Tibial nerve (tissue), 4 donors: ENCODE measurements around the gene TRIM67. TPM values are rescaled to one million over a fixed set of nuclear protein-coding genes. Genes with fewer than 3 reads are reported as not detected.

ENCODE experiments used
- DNase-seq, 2 donors: peaks; one replicate each; pipeline ENCODE4 v3.0.0-alpha.2; 2019; ENCODE audit warnings: low spot score in 2 of 2
- H3K27ac ChIP-seq, 4 donors: fragments of 200-600 bp; sonication (generic) in 3 of 4; one replicate each; pipeline ENCODE4 v1.5.1; 2017 to 2019; ENCODE audit warnings: mild to moderate bottlenecking in 1 of 4
- H3K27me3 ChIP-seq, 2 donors: fragments of 200-600 bp; sonication (generic) in 1 of 2; one replicate each; pipeline versions ENCODE4 v1.5.1 to v1.6.0; 2017 to 2019
- H3K36me3 ChIP-seq, 3 donors: fragments of 200-600 bp; sonication (generic); one replicate each; pipeline ENCODE4 v1.5.1; 2018 to 2019
- H3K4me1 ChIP-seq, 4 donors: fragments of 200-600 bp; sonication (generic) in 3 of 4; one replicate each; pipeline ENCODE4 v1.5.1; 2017 to 2019
- H3K4me3 ChIP-seq, 4 donors: fragments of 200-600 bp; sonication (generic) in 3 of 4; one replicate each; pipeline ENCODE4 v1.5.1; 2017 to 2019; ENCODE audit warnings: mild to moderate bottlenecking in 1 of 4, moderate library complexity in 1 of 4
- H3K9me3 ChIP-seq, 4 donors: fragments of 200-600 bp; sonication (generic) in 3 of 4; one replicate each; pipeline ENCODE4 v1.5.1; 2017 to 2019
- CTCF ChIP-seq, 5 experiments: fragments of 200-600 bp in 3 of 5; fragments of 450-650 bp in 2 of 5; sonication (generic) in 3 of 5; IDR thresholded peaks; one replicate each; pipeline ENCODE4 v1.5.1; 2016 to 2019; ENCODE audit warnings: antibody characterized with exemption in 5 of 5, mild to moderate bottlenecking in 3 of 5, moderate library complexity in 2 of 5
- EP300 ChIP-seq, 2 donors: sonication (generic); formaldehyde crosslinking; IDR thresholded peaks; one replicate each; pipeline ENCODE4 v1.6.1; 2017; ENCODE audit warnings: antibody characterized with exemption in 2 of 2, mild to moderate bottlenecking in 1 of 2
- POLR2A ChIP-seq, 2 donors: fragments of 450-650 bp; IDR thresholded peaks; one replicate each; pipeline ENCODE4 v1.6.1; 2017; ENCODE audit warnings: antibody characterized with exemption in 2 of 2, mild to moderate bottlenecking in 2 of 2, moderate library complexity in 2 of 2
- WGBS, 2 donors: methylation state at CpG; one replicate each; pipeline ENCODE4 v1.1.5; 2018; 5-methylcytosine and 5-hydroxymethylcytosine counted together
- total RNA-seq, 4 donors: library from RNA; depleted of rRNA; stranded (reverse); fragments of >200 nt; gene quantifications; one replicate each; pipeline ENCODE4 v1.1.0, GENCODE V29; 2016

TRIM67 gene
- total RNA-seq, 4 donors from 2014 or later: 0.30 TPM; not detected in 3

- 83 to 86% methylated on average over 6 of the region's 6 CpGs for WGBS, 2 donors
- Histone ChIP-seq H3K36me3 (no peaks in the 10 kb centered on the region), H3K9me3 (no peaks in the 10 kb centered on the region), H3K27me3 (peaks cover 0 to 11% of the 10 kb centered on the region in 2 donors), H3K27ac (no peak overlapping the region), H3K4me1 (no peaks in the 10 kb centered on the region), H3K4me3 (no peak overlapping the region)
- no peak for DNase-seq
- no peak for TF ChIP-seq CTCF (IDR thresholded peaks at IDR 0.05)
- no peak for TF ChIP-seq EP300 (IDR thresholded peaks at IDR 0.05)
- TF ChIP-seq POLR2A (IDR thresholded peaks at IDR 0.05): no peak
These were observed 9.9 kb downstream of the TRIM67 start for GRCh38 chr1:231171623-231172197.

DNA sequence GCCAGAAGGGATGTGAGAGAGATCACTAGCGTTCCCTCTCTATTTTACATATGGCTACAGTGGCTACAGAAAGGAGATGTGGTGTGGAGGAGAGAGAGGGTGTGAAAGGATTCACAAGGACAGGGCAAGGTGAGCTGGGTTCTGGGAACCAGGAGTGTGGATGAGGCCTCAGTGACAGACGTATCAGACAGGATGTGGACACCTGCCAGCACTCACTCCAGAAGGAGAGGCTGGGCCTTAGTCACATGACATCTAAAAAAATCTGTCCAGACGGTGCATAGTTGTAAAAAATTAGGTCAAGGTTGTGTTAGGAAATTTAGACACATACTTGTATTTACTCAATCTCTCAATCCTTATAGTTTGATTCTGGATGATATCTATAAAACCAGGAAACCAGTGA, 10.6 kb downstream of the TRIM67 start:
- Histone ChIP-seq H3K27me3 (peaks cover 0 to 11% of the 10 kb centered on the region in 2 donors), H3K4me1 (no peaks in the 10 kb centered on the region), H3K36me3 (no peaks in the 10 kb centered on the region), H3K9me3 (no peaks in the 10 kb centered on the region), H3K27ac (no peak overlapping the region), H3K4me3 (no peak overlapping the region)
- no peak for DNase-seq
- WGBS, 2 donors: 45 to 58% methylated on average over 3 of the region's 3 CpGs
- TF ChIP-seq EP300 (IDR thresholded peaks at IDR 0.05) (no peak), CTCF (IDR thresholded peaks at IDR 0.05) (no peak), POLR2A (IDR thresholded peaks at IDR 0.05) (no peak)

DNA sequence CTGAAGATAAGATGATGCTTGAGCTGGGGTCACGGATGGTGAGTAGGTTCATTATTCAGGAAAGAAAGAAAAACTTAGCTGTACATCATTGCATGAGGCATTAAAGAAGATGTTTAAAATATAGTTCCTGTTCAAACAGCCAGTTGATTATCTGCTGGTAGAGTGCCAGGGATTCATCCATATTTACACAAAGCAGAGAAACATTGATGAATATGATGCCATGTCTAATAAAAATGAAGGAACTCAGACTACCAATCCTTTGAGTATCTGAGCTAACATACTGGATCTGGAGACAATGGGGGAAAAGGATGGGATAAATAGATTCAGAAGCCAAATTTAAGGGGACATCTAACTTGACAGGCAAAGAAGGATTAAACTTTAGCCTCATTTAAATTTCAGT, 14.6 kb downstream of the TRIM67 start:
- WGBS, 2 donors: 0 to 58% methylated on average over 1 of the region's 1 CpG
- Histone ChIP-seq H3K4me1 (no peaks in the 10 kb centered on the region), H3K36me3 (no peaks in the 10 kb centered on the region), H3K27ac (no peak overlapping the region), H3K9me3 (peaks cover 0 to 11% (median 0%) of the 10 kb centered on the region in 4 donors), H3K27me3 (no peaks in the 10 kb centered on the region), H3K4me3 (no peak overlapping the region)
- TF ChIP-seq POLR2A (IDR thresholded peaks at IDR 0.05) (no peak), CTCF (IDR thresholded peaks at IDR 0.05) (no peak), EP300 (IDR thresholded peaks at IDR 0.05) (no peak)
- no peak for DNase-seq

GRCh38 chr1:231177226-231177625, 15.4 kb downstream of the TRIM67 start:
- no peaks in the 10 kb centered on the region for H3K27me3 ChIP-seq
- no peak for TF ChIP-seq POLR2A (IDR thresholded peaks at IDR 0.05)
- no peak for TF ChIP-seq CTCF (IDR thresholded peaks at IDR 0.05)
- no peak for TF ChIP-seq EP300 (IDR thresholded peaks at IDR 0.05)

DNA sequence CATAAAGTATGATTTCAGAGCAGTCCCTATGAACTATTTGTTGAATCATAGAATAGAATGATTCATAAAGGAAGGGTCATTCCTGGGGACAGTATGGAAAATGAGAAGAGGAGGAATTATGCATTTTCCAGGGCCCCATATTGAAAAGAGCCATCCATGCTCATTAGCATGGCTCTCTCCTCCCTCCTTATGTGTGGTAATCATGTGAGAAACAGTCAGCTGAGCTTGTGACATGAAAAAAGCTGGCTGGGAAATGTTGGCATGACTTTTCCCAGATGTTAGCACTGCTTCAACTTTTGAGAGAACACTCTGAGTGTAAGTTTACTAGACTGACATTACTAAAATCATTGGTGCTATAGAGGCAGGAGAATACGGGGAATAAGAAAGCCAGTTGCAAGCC, 16.1 kb downstream of the TRIM67 start:
- Histone ChIP-seq H3K4me3 (no peak overlapping the region), H3K9me3 (peaks cover 0 to 11% (median 0%) of the 10 kb centered on the region in 4 donors), H3K4me1 (no peaks in the 10 kb centered on the region), H3K27ac (no peak overlapping the region), H3K36me3 (no peaks in the 10 kb centered on the region), H3K27me3 (peaks cover 0 to 3% of the 10 kb centered on the region in 2 donors)
- no peak for TF ChIP-seq CTCF (IDR thresholded peaks at IDR 0.05)
- no peak for DNase-seq
- 39 to 57% methylated on average over 1 of the region's 1 CpG for WGBS, 2 donors

More at GRCh38 chr1:231177226-231177625, 15.4 kb downstream of the TRIM67 start:
- H3K9me3 ChIP-seq: peaks cover 0 to 11% (median 0%) of the 10 kb centered on the region in 4 donors
- no peak overlapping the region for H3K4me3 ChIP-seq
- H3K27ac ChIP-seq: no peak overlapping the region
- WGBS, 2 donors: 69 to 71% methylated on average over 5 of the region's 5 CpGs
- no peaks in the 10 kb centered on the region for H3K36me3 ChIP-seq
- DNase-seq: no peak
- H3K4me1 ChIP-seq: no peaks in the 10 kb centered on the region
